ENCODE results near the gene LMOD3. TPM values are rescaled to one million over a fixed set of nuclear protein-coding genes. Genes with fewer than 3 reads are reported as not detected.

Gene LMOD3
- total RNA-seq, 1 donor from 2014 or later, result 0.12 TPM

- no peak for ATAC-seq
- Histone ChIP-seq H3K4me1 (no peaks in the 10 kb centered on the region), H3K36me3 (no peaks in the 10 kb centered on the region), H3K4me3 (no peak overlapping the region), H3K27me3 (ENCODE audit: low read depth) (no peaks in the 10 kb centered on the region), H3K27ac (no peak overlapping the region), H3K9me3 (no peaks in the 10 kb centered on the region)
- DNase-seq, result no peak
- intact Hi-C loops (cut with DNase I), result no loop called here
- TF ChIP-seq CTCF (IDR thresholded peaks at IDR 0.05), result no peak
Measured at GRCh38 chr3:69113536-69113935, 8.9 kb downstream of the LMOD3 start.

GRCh38 chr3:69110941-69111546 lies 11.4 kb downstream of the LMOD3 start:
- Histone ChIP-seq H3K9me3 (no peaks in the 10 kb centered on the region), H3K4me1 (no peaks in the 10 kb centered on the region), H3K4me3 (no peak overlapping the region), H3K36me3 (peaks cover 2% of the 10 kb centered on the region), H3K27ac (no peak overlapping the region), H3K27me3 (ENCODE audit: low read depth) (no peaks in the 10 kb centered on the region)
- ATAC-seq (no peak), DNase-seq (no peak)
- intact Hi-C loops (cut with DNase I), result no loop called here
- no peak for TF ChIP-seq CTCF (IDR thresholded peaks at IDR 0.05)

- ATAC-seq, result no peak
- H3K36me3 ChIP-seq, result peaks cover 24% of the 10 kb centered on the region
- intact Hi-C loops (cut with DNase I), result no loop called here
Measured at GRCh38 chr3:69108811-69109210, 13.6 kb downstream of the LMOD3 start.

GRCh38 chr3:69107841-69108240 lies 14.6 kb downstream of the LMOD3 start:
- ATAC-seq, result no peak
- intact Hi-C loops (cut with DNase I), result no loop called here
- Histone ChIP-seq H3K4me3 (no peak overlapping the region), H3K27me3 (ENCODE audit: low read depth) (no peaks in the 10 kb centered on the region), H3K9me3 (no peaks in the 10 kb centered on the region), H3K4me1 (peaks cover 4% of the 10 kb centered on the region), H3K36me3 (peaks cover 34% of the 10 kb centered on the region), H3K27ac (no peak overlapping the region)
- TF ChIP-seq CTCF (IDR thresholded peaks at IDR 0.05), result no peak
- DNase-seq, result no peak

More at GRCh38 chr3:69108811-69109210, 13.6 kb downstream of the LMOD3 start:
- no peak for DNase-seq
- no peak overlapping the region for H3K4me3 ChIP-seq
- no peaks in the 10 kb centered on the region for H3K27me3 ChIP-seq (ENCODE audit: low read depth)
- H3K27ac ChIP-seq, result no peak overlapping the region
- H3K9me3 ChIP-seq, result no peaks in the 10 kb centered on the region
- H3K4me1 ChIP-seq, result peaks cover 4% of the 10 kb centered on the region
- no peak for TF ChIP-seq CTCF (IDR thresholded peaks at IDR 0.05)

- Histone ChIP-seq H3K27me3 (ENCODE audit: low read depth) (no peaks in the 10 kb centered on the region), H3K4me3 (no peak overlapping the region), H3K36me3 (peaks cover 56% of the 10 kb centered on the region), H3K9me3 (no peaks in the 10 kb centered on the region), H3K4me1 (peaks cover 14% of the 10 kb centered on the region), H3K27ac (no peak overlapping the region)
- intact Hi-C loops (cut with DNase I), result no loop called here
- DNase-seq, result no peak
- ATAC-seq, result no peak
- no peak for TF ChIP-seq CTCF (IDR thresholded peaks at IDR 0.05)
Measured at GRCh38 chr3:69105320-69105719, 17.1 kb downstream of the LMOD3 start.
